Memory B cell (primary cell): ENCODE results near the gene CELF2.

ENCODE experiments used
- ATAC-seq: fragments of 150-1000 bp; cut with Tn5 transposase; 2 replicates; pipeline ENCODE4 v1.10.0; 2021; ENCODE audit warnings: low read depth, mild to moderate bottlenecking, moderate library complexity
- DNase-seq, 2 donors: peaks; one replicate each; pipeline ENCODE4 v3.0.0; 2022; ENCODE audit warnings: low spot score in 2 of 2
- H3K27ac Mint-ChIP-seq: one replicate; pipeline ENCODE4 v1.8.0; 2022; ENCODE audit warnings: mild to moderate bottlenecking, moderate library complexity, mixed read lengths
- H3K27me3 Mint-ChIP-seq: one replicate; pipeline ENCODE4 v1.8.0; 2022; ENCODE audit warnings: mixed read lengths
- H3K36me3 Mint-ChIP-seq: one replicate; pipeline ENCODE4 v1.8.0; 2022; ENCODE audit warnings: mild to moderate bottlenecking, mixed read lengths
- H3K4me1 Mint-ChIP-seq: one replicate; pipeline ENCODE4 v1.8.0; 2022; ENCODE audit warnings: mixed read lengths
- H3K4me3 Mint-ChIP-seq: one replicate; pipeline ENCODE4 v1.8.0; 2022; ENCODE audit warnings: mild to moderate bottlenecking, moderate library complexity, mixed read lengths
- H3K9me3 Mint-ChIP-seq: one replicate; pipeline ENCODE4 v1.8.0; 2022; ENCODE audit warnings: mixed read lengths

The CELF2 gene

GRCh38 chr10:11229893-11230292 lies 212.2 kb downstream of the CELF2 start:
- Mint-ChIP-seq H3K36me3 (peaks cover 32% of the 10 kb centered on the region), H3K27me3 (no peaks in the 10 kb centered on the region), H3K9me3 (no peaks in the 10 kb centered on the region), H3K4me3 (peak overlapping the region; percentile 34), H3K4me1 (peaks cover 60% of the 10 kb centered on the region), H3K27ac (peak overlapping the region; percentile 31)
- ATAC-seq (no peak), DNase-seq (no peak)

DNA sequence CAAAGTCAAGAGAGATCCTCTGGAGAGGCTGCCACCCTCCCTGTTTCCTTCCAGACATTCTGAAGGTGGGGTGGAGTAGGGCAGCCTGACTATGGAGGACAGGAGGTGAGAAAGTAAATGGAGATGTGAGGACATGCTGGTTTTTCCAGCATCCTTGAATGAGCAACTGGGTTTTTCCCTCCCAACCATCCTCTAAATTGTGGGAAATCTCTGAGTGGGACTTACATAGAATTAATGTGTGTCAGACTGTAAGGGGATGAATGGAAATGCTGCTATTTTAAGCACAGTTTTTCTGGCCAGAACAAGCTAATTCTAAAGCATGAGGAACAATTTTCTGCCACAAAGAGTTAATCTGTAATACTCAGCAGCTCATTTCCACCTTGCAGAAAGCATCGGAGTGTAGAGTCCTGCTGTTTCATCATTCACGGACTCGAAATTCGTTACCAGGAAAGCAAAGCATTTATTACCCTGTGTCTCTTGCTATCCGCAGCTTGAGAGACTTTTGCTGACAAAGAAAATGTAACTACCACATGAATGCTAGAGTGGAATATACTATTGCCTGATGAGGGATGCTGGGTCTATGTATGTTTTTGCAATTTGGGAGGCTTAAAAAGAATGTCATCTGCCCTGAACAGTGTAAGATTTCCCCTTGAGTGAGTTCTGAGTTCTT lies 213.0 kb downstream of the CELF2 start:
- Mint-ChIP-seq H3K27ac (peak overlapping the region; percentile 45), H3K36me3 (peaks cover 33% of the 10 kb centered on the region), H3K27me3 (no peaks in the 10 kb centered on the region), H3K4me1 (peaks cover 62% of the 10 kb centered on the region), H3K4me3 (peak overlapping the region; percentile 8), H3K9me3 (no peaks in the 10 kb centered on the region)
- ATAC-seq (no peak), DNase-seq (no peak)

DNA sequence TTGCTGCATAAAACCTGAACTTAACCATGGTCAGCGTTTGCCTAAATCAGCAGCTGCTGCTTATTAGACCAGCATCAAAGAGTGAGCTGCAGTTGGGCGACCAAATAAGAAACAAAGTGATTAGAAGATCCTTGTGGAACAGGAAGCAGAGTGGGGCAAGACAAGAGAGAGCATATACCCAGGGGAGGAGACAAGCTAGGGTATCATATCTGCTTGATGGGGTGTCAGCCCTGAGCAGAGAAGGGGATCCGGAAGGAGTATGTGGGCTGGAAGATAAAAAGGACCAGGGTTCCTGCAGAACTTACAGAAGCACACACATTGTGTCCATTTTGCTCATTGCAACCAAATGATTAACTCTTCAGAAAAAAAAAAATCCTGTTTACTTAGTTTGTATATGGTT lies 213.6 kb downstream of the CELF2 start:
- Mint-ChIP-seq H3K9me3 (no peaks in the 10 kb centered on the region), H3K4me1 (peaks cover 62% of the 10 kb centered on the region), H3K27me3 (no peaks in the 10 kb centered on the region), H3K36me3 (peaks cover 35% of the 10 kb centered on the region), H3K27ac (peak overlapping the region; percentile 45), H3K4me3 (no peak overlapping the region)
- ATAC-seq (no peak), DNase-seq (no peak)

DNA sequence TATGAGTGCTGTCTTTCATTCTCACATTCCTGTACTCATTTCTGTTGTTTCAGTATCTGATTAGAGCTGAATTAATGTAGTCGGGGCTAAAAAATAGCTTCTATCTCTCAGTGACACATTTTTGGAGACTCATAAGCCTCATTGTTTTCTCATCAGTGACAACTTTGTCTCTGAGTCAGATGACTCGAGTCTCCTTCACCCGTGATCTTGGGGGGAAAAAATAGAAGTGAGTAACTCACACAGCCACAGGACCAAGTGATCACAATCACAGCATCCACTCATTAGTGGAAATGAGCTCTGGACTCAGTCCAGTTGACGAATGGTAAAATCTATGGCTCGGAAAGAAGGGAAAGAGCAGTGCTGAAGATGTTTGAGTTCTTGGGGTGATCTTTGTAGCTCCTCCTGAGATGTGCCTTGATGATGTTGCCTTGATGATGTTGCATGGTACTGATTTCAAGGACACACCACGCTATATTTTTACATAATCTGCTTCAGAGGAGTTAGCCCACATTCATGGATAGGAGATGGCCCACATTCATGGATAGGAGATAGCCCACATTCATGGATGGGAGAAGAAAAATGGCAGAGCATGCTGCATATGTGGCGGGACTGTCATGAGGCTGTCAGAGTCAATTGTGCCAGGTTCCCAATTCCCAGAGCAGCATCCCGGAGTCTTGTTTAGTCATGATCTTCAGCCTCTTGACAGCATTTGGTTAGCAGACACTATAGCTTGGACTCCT lies 214.7 kb downstream of the CELF2 start:
- no peaks in the 10 kb centered on the region for H3K27me3 Mint-ChIP-seq
- no peak for ATAC-seq
- peaks cover 36% of the 10 kb centered on the region for H3K36me3 Mint-ChIP-seq
- no peaks in the 10 kb centered on the region for H3K9me3 Mint-ChIP-seq
- H3K4me1 Mint-ChIP-seq = peaks cover 62% of the 10 kb centered on the region
- H3K4me3 Mint-ChIP-seq = no peak overlapping the region
- peak overlapping the region; percentile 47 for H3K27ac Mint-ChIP-seq
- no peak for DNase-seq

- Mint-ChIP-seq H3K4me1 (peaks cover 61% of the 10 kb centered on the region), H3K9me3 (no peaks in the 10 kb centered on the region), H3K27me3 (no peaks in the 10 kb centered on the region), H3K36me3 (peaks cover 37% of the 10 kb centered on the region), H3K4me3 (no peak overlapping the region), H3K27ac (peak overlapping the region; percentile 78)
- DNase-seq (no peak), ATAC-seq (no peak)
Measured at GRCh38 chr10:11234857-11235531, 217.3 kb downstream of the CELF2 start.

GRCh38 chr10:11235771-11236170 lies 218.1 kb downstream of the CELF2 start:
- peak overlapping the region; percentile 12 for H3K4me3 Mint-ChIP-seq
- peaks cover 34% of the 10 kb centered on the region for H3K36me3 Mint-ChIP-seq
- no peaks in the 10 kb centered on the region for H3K9me3 Mint-ChIP-seq
- H3K27ac Mint-ChIP-seq = peak overlapping the region; percentile 78
- H3K4me1 Mint-ChIP-seq = peaks cover 61% of the 10 kb centered on the region
- ATAC-seq (no peak), DNase-seq (no peak)
- no peaks in the 10 kb centered on the region for H3K27me3 Mint-ChIP-seq

DNA sequence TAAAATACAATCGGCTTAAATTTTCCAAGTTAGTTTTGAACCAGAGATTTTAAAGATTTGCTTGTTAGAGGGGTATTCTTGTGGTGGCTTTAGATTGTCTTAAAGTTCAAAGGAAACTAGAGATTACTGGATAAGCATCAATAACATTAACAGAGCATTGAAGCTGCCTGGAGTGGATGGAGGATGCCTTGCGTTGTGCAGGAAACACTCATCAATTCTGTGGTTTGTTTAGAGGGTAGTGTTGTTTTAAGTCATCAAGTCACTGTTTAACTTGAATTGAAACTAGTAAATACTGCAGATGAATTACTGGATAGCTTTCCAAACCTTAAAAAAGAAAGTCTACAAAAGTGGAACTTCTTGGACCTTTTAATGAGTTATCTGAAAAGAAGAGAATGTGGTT lies 218.6 kb downstream of the CELF2 start:
- peaks cover 58% of the 10 kb centered on the region for H3K4me1 Mint-ChIP-seq
- no peak for DNase-seq

GRCh38 chr10:11237571-11237970 lies 219.9 kb downstream of the CELF2 start:
- Mint-ChIP-seq H3K36me3 (peaks cover 23% of the 10 kb centered on the region), H3K27ac (peak overlapping the region; percentile 78), H3K27me3 (no peaks in the 10 kb centered on the region), H3K4me1 (peaks cover 61% of the 10 kb centered on the region), H3K9me3 (no peaks in the 10 kb centered on the region), H3K4me3 (peak overlapping the region; percentile 6)
- ATAC-seq = no peak
- no peak for DNase-seq

More for the DNA sequence above, 218.6 kb downstream of the CELF2 start:
- H3K27me3 Mint-ChIP-seq = no peaks in the 10 kb centered on the region
- peak overlapping the region; percentile 78 for H3K27ac Mint-ChIP-seq
- H3K36me3 Mint-ChIP-seq = peaks cover 29% of the 10 kb centered on the region
- ATAC-seq = no peak
- H3K9me3 Mint-ChIP-seq = no peaks in the 10 kb centered on the region
- peak overlapping the region; percentile 12 for H3K4me3 Mint-ChIP-seq

GRCh38 chr10:11238893-11239292 lies 221.2 kb downstream of the CELF2 start:
- no peaks in the 10 kb centered on the region for H3K27me3 Mint-ChIP-seq
- H3K27ac Mint-ChIP-seq = peak overlapping the region; percentile 75
- no peak for DNase-seq
- H3K36me3 Mint-ChIP-seq = peaks cover 21% of the 10 kb centered on the region
- ATAC-seq = no peak
- no peak overlapping the region for H3K4me3 Mint-ChIP-seq
- H3K9me3 Mint-ChIP-seq = no peaks in the 10 kb centered on the region
- peaks cover 70% of the 10 kb centered on the region for H3K4me1 Mint-ChIP-seq

DNA sequence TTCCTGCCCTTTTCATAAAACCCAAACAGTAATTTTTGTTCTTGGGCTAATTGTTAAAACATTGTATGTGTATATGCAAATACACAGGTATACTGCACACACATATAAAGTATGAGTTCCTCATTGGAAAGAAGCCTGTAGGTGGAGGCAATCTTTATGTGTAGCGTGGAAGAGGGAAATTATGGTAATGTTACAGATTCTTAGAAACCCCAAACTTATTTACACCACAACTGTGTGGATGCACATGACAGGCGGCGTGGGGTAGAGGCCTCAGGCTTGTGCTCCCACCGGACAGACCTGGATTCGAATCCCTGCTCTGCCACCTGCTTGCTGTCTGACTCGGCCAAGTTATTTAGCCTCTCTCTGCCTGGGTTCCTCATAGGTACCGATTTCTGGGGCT lies 223.0 kb downstream of the CELF2 start:
- Mint-ChIP-seq H3K4me1 (peaks cover 60% of the 10 kb centered on the region), H3K27me3 (no peaks in the 10 kb centered on the region), H3K36me3 (peaks cover 12% of the 10 kb centered on the region), H3K27ac (peak overlapping the region; percentile 18), H3K9me3 (no peaks in the 10 kb centered on the region), H3K4me3 (no peak overlapping the region)
- ATAC-seq (no peak), DNase-seq (no peak)

- H3K27ac Mint-ChIP-seq = no peak overlapping the region
- ATAC-seq (peak; percentile 65), DNase-seq (peak; percentile 22 to 46)
- peaks cover 40% of the 10 kb centered on the region for H3K4me1 Mint-ChIP-seq
- no peaks in the 10 kb centered on the region for H3K27me3 Mint-ChIP-seq
- no peaks in the 10 kb centered on the region for H3K9me3 Mint-ChIP-seq
- H3K4me3 Mint-ChIP-seq = peak overlapping the region; percentile 91
- H3K36me3 Mint-ChIP-seq = peaks cover 7% of the 10 kb centered on the region
Measured at GRCh38 chr10:11242443-11243387, 225.0 kb downstream of the CELF2 start.

GRCh38 chr10:11243425-11244222 lies 226.0 kb downstream of the CELF2 start:
- no peaks in the 10 kb centered on the region for H3K9me3 Mint-ChIP-seq
- H3K27ac Mint-ChIP-seq = no peak overlapping the region

DNA sequence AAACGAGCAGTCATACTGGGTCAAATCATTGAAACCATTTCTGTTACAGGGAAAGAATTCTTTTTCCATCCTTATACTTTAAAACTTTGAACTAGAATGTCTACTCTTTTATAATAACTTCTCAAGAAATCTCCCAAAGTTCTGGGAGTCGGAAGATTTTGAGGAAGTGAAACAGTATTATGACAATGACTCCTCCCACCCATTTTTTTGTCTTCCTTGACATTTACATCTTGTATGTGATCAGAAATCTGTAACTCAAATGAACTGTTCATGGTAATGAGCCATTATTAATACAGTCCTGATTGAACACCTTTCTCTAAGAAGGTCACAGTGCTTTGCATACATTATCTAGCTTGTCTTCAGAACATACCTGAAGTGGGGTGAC lies 227.4 kb downstream of the CELF2 start:
- no peak overlapping the region for H3K4me3 Mint-ChIP-seq
- no peak overlapping the region for H3K27ac Mint-ChIP-seq
- no peaks in the 10 kb centered on the region for H3K27me3 Mint-ChIP-seq
- H3K36me3 Mint-ChIP-seq = peaks cover 9% of the 10 kb centered on the region
- ATAC-seq (peak; percentile 43), DNase-seq (peak in 1 of 2 donors; percentile 23)
- H3K9me3 Mint-ChIP-seq = no peaks in the 10 kb centered on the region
- peaks cover 40% of the 10 kb centered on the region for H3K4me1 Mint-ChIP-seq

More at GRCh38 chr10:11243425-11244222, 226.0 kb downstream of the CELF2 start:
- DNase-seq = no peak
- no peaks in the 10 kb centered on the region for H3K27me3 Mint-ChIP-seq
- H3K36me3 Mint-ChIP-seq = peaks cover 9% of the 10 kb centered on the region
- peak overlapping the region; percentile 91 for H3K4me3 Mint-ChIP-seq
- peaks cover 34% of the 10 kb centered on the region for H3K4me1 Mint-ChIP-seq
- no peak for ATAC-seq
